GM18951 (cell line): ENCODE results near the gene HOXA11.

Source experiments
- POLR2A ChIP-seq: IDR thresholded peaks from 4 replicates; pipeline ENCODE4 v1.6.1; 2011; ENCODE audit warnings: mild to moderate bottlenecking; ENCODE audit not compliant: insufficient read length, insufficient read depth; ENCODE audit errors: extremely low read depth
- in situ Hi-C: fragments of 300-500 bp; cut with MboI; formaldehyde crosslinking; loops from one replicate; pipeline ENCODE4 v1.12.0; 2022; ENCODE audit warnings: low sequenced_read_pairs, mixed read lengths, inconsistent platforms; ENCODE audit not compliant: unreplicated experiment

HOXA11 gene

GRCh38 chr7:27180431-27181420 is 4.3 kb downstream of the HOXA11 start:
- in situ Hi-C loops, result no loop called here
- no peak for TF ChIP-seq POLR2A

- in situ Hi-C loops, result loop anchor here (10.0 kb wide), 1 partner anchor 1325 kb away; no protein-coding TSS in a partner anchor
- no peak for TF ChIP-seq POLR2A
Observed at GRCh38 chr7:27179503-27180430, 5.3 kb downstream of the HOXA11 start.

- no peak for TF ChIP-seq POLR2A
- in situ Hi-C loops, result loop anchor here (10.0 kb wide), 1 partner anchor 1324 kb away; no protein-coding TSS in a partner anchor
Observed at GRCh38 chr7:27179030-27179429, 6.0 kb downstream of the HOXA11 start.

GRCh38 chr7:27178366-27178765 is 6.7 kb downstream of the HOXA11 start:
- in situ Hi-C loops, result loop anchor here (10.0 kb wide), 1 partner anchor 1324 kb away; no protein-coding TSS in a partner anchor
- no peak for TF ChIP-seq POLR2A

- no peak for TF ChIP-seq POLR2A
- in situ Hi-C loops, result loop anchor here (10.0 kb wide), 1 partner anchor 1323 kb away; no protein-coding TSS in a partner anchor
Observed at GRCh38 chr7:27177795-27178320, 7.2 kb downstream of the HOXA11 start.

GRCh38 chr7:27176962-27177794 is 7.9 kb downstream of the HOXA11 start:
- in situ Hi-C loops, result loop anchor here (10.0 kb wide), 1 partner anchor 1322 kb away; no protein-coding TSS in a partner anchor
- TF ChIP-seq POLR2A, result no peak

- in situ Hi-C loops, result loop anchor here (10.0 kb wide), 1 partner anchor 1322 kb away; no protein-coding TSS in a partner anchor
- TF ChIP-seq POLR2A, result no peak
Observed at GRCh38 chr7:27176524-27176845, 8.5 kb downstream of the HOXA11 start.

- in situ Hi-C loops, result loop anchor here (10.0 kb wide), 1 partner anchor 1321 kb away; no protein-coding TSS in a partner anchor
- no peak for TF ChIP-seq POLR2A
Observed at GRCh38 chr7:27175626-27176523, 9.2 kb downstream of the HOXA11 start.

- in situ Hi-C loops, result loop anchor here (10.0 kb wide), 1 partner anchor 1320 kb away; no protein-coding TSS in a partner anchor
- no peak for TF ChIP-seq POLR2A
Observed at GRCh38 chr7:27174874-27175625, 10.0 kb downstream of the HOXA11 start.

- TF ChIP-seq POLR2A, result no peak
- in situ Hi-C loops, result loop anchor here (10.0 kb wide), 1 partner anchor 1319 kb away; no protein-coding TSS in a partner anchor
Observed at GRCh38 chr7:27173956-27174873, 10.8 kb downstream of the HOXA11 start, which contains the start of gene HOXA10. TSS of gene HOXA10 (minus strand) at chr7:27174320. CDS start at chr7:27174306, 14 bp downstream.
